HCT116 (cell line): ENCODE data around the gene KRT33B. TPM values are rescaled to one million over a fixed set of nuclear protein-coding genes. Genes with fewer than 3 reads are reported as not detected.

Experiments used
- ATAC-seq: fragments of 200-7000 bp; cut with Tn5 transposase; 2 replicates; pipeline ENCODE4 v1.9.1; 2020; ENCODE audit warnings: mild to moderate bottlenecking, moderate library complexity
- BruUV-seq: library from RNA; stranded (reverse); fragments of 400-500 nt; replicated peaks from 2 replicates; lab custom pipeline; 2021; lab: Mats Ljungman, UMichigan
- CTCF ChIA-PET: fragments of 300-600 bp; sonication (Branson Sonifier 250); formaldehyde crosslinking; loops from one replicate; lab custom pipeline; 2021; ENCODE audit warnings: antibody characterized with exemption; lab: Charles Lee
- POLR2A ChIA-PET: fragments of 300-600, 350-600 bp; sonication (Branson Sonifier 250); formaldehyde crosslinking; loops from one replicate; lab custom pipeline; 2021; ENCODE audit warnings: antibody characterized with exemption; lab: Charles Lee
- RAD21 ChIA-PET, 2 experiments: fragments of 300-600 bp; sonication (Branson Sonifier 250); formaldehyde crosslinking; loops; one replicate each; lab custom pipeline; 2023; ENCODE audit warnings: low total read pairs in 2 of 2; ENCODE audit not compliant: uncharacterized antibody in 2 of 2, unreplicated experiment in 2 of 2, low non-redundant PET in 1 of 2; lab: Charles Lee
- DNase-seq: peaks from one replicate; pipeline ENCODE4 v3.0.0-alpha.2; 2010; ENCODE audit warnings: low read depth, low spot score
- H2AFZ ChIP-seq: fragments of 200-600 bp; shearing (Covaris generic), sonication (generic); 2 replicates; pipeline ENCODE4 v1.6.1; 2017; ENCODE audit warnings: low read depth, mixed run types, mixed read lengths, antibody characterized with exemption, low read length; ENCODE audit not compliant: poor library complexity, severe bottlenecking
- H3K27ac ChIP-seq: 2 replicates; pipeline ENCODE4 v1.5.1; 2012; ENCODE audit warnings: low read depth, low read length
- H3K27me3 ChIP-seq: fragments of 200-600 bp; sonication (generic); 2 replicates; pipeline ENCODE4 v1.6.1; 2016; ENCODE audit warnings: mixed run types, low read length, mixed read lengths; ENCODE audit not compliant: insufficient read depth
- H3K36me3 ChIP-seq, 2 experiments: fragments of 200-500 bp in 1 of 2; fragments of 200-600 bp in 1 of 2; sonication (Bioruptor generic) in 1 of 2; sonication (generic) in 1 of 2; 2 replicates each; pipeline versions ENCODE4 v1.5.1 to v1.6.1; 2014 to 2016; ENCODE audit warnings: low read length in 2 of 2, inconsistent platforms in 1 of 2, mixed read lengths in 1 of 2, mixed run types in 1 of 2; ENCODE audit not compliant: insufficient read depth in 2 of 2, control insufficient read depth in 1 of 2
- H3K4me1 ChIP-seq, 2 experiments: fragments of 200-600 bp in 1 of 2; sonication (generic) in 1 of 2; 2 replicates each; pipeline versions ENCODE4 v1.5.1 to v1.6.1; 2012 to 2017; ENCODE audit warnings: low read length in 2 of 2, inconsistent platforms in 1 of 2, mild to moderate bottlenecking in 1 of 2, mixed read lengths in 1 of 2, mixed run types in 1 of 2, moderate library complexity in 1 of 2; ENCODE audit not compliant: insufficient read depth in 2 of 2, control insufficient read depth in 1 of 2
- H3K4me2 ChIP-seq: fragments of 200-600 bp; sonication (generic); 2 replicates; pipeline ENCODE4 v1.6.1; 2017; ENCODE audit warnings: mixed run types, low read length, mixed read lengths
- H3K4me3 ChIP-seq, 2 experiments: fragments of 200-600 bp in 1 of 2; sonication (generic) in 1 of 2; replicated peaks in 1 of 2; 2 replicates each; pipeline ENCODE4 v1.5.1; 2011 to 2016; ENCODE audit warnings: low read length in 2 of 2, control low read depth in 1 of 2, low read depth in 1 of 2, mild to moderate bottlenecking in 1 of 2, mixed read lengths in 1 of 2, mixed run types in 1 of 2
- H3K79me2 ChIP-seq: fragments of 200-600 bp; sonication (generic); 2 replicates; pipeline ENCODE4 v1.6.1; 2017; ENCODE audit warnings: mild to moderate bottlenecking, mixed run types, low read length, moderate library complexity, mixed read lengths; ENCODE audit not compliant: insufficient read depth
- H3K9ac ChIP-seq: fragments of 200-600 bp; sonication (generic); 2 replicates; pipeline ENCODE4 v1.6.1; 2016; ENCODE audit warnings: low read length, mixed read lengths
- H3K9me2 ChIP-seq: fragments of 200-600 bp; sonication (generic), shearing (Covaris generic); 2 replicates; pipeline ENCODE4 v1.6.1; 2017; ENCODE audit warnings: mixed run types, mild to moderate bottlenecking, moderate library complexity; ENCODE audit not compliant: insufficient read depth
- H3K9me3 ChIP-seq, 2 experiments: fragments of 200-500 bp in 1 of 2; fragments of 200-600 bp in 1 of 2; sonication (Bioruptor generic) in 1 of 2; sonication (generic) in 1 of 2; 2 replicates each; pipeline ENCODE4 v1.6.1; 2014 to 2017; ENCODE audit warnings: low read length in 2 of 2, mixed read lengths in 2 of 2, inconsistent platforms in 1 of 2, low read depth in 1 of 2, mild to moderate bottlenecking in 1 of 2, mixed run types in 1 of 2, moderate library complexity in 1 of 2; ENCODE audit not compliant: control insufficient read depth in 1 of 2, insufficient read depth in 1 of 2
- H4K20me1 ChIP-seq: fragments of 200-600 bp; sonication (generic), shearing (Covaris generic); 2 replicates; pipeline ENCODE4 v1.6.1; 2017; ENCODE audit warnings: mixed run types, mild to moderate bottlenecking, moderate library complexity; ENCODE audit not compliant: insufficient read depth
- FOSL1 ChIP-seq: IDR thresholded peaks from 2 replicates; pipeline ENCODE4 v1.6.1; 2012; ENCODE audit warnings: low read depth
- RAD21 ChIP-seq: IDR thresholded peaks from 2 replicates; pipeline ENCODE4 v1.6.1; 2012; ENCODE audit warnings: low read depth, mild to moderate bottlenecking
- SIN3A ChIP-seq: IDR thresholded peaks from 2 replicates; pipeline ENCODE4 v1.6.1; 2012; ENCODE audit warnings: low read depth
- SP1 ChIP-seq: IDR thresholded peaks from 2 replicates; pipeline ENCODE4 v1.6.1; 2012; ENCODE audit warnings: low read depth
- SRF ChIP-seq: IDR thresholded peaks from 2 replicates; pipeline ENCODE4 v1.6.1; 2012; ENCODE audit warnings: low read depth
- TCF7L2 ChIP-seq: IDR thresholded peaks from 2 replicates; pipeline ENCODE4 v1.7.0; 2011; ENCODE audit warnings: borderline replicate concordance, inconsistent platforms; ENCODE audit not compliant: insufficient read depth, insufficient read length; ENCODE audit errors: extremely low read depth
- intact Hi-C: fragments of 100-400 bp; cut with micrococcal nuclease; formaldehyde crosslinking; loops from 2 replicates; pipeline ENCODE4 v1.10.0; 2022
- total RNA-seq: library from RNA; stranded (reverse); gene quantifications from one replicate; pipeline ENCODE4 v1.2.1, GENCODE V29; 2021; ENCODE audit not compliant: unreplicated experiment
- TF ChIP-seq, protein P1 (sequence below): IDR thresholded peaks from 2 replicates; pipeline ENCODE4 v1.6.1; 2011; ENCODE audit warnings: mild to moderate bottlenecking, low read length, moderate library complexity; ENCODE audit not compliant: insufficient replicate concordance; ENCODE audit errors: extremely low read depth
- TF ChIP-seq, protein P2 (sequence below), 3 experiments: fragments of 200-600 bp in 1 of 3; sonication (generic) in 1 of 3; IDR thresholded peaks in 2 of 3; conservative IDR thresholded peaks in 1 of 3; 2 replicates each; pipeline ENCODE4 v1.5.1; 2012 to 2017; ENCODE audit warnings: low read depth in 2 of 3, low read length in 2 of 3, antibody characterized with exemption in 1 of 3, borderline replicate concordance in 1 of 3, control low read depth in 1 of 3, mild to moderate bottlenecking in 1 of 3, mixed read lengths in 1 of 3, mixed run types in 1 of 3, moderate library complexity in 1 of 3; ENCODE audit not compliant: insufficient read depth in 1 of 3

KRT33B gene
- total RNA-seq, 1 experiment from 2014 or later = not detected

- H2AFZ ChIP-seq = no peak overlapping the region
- TF ChIP-seq RAD21 = peak; percentile 62
- TF ChIP-seq, protein P1, sequence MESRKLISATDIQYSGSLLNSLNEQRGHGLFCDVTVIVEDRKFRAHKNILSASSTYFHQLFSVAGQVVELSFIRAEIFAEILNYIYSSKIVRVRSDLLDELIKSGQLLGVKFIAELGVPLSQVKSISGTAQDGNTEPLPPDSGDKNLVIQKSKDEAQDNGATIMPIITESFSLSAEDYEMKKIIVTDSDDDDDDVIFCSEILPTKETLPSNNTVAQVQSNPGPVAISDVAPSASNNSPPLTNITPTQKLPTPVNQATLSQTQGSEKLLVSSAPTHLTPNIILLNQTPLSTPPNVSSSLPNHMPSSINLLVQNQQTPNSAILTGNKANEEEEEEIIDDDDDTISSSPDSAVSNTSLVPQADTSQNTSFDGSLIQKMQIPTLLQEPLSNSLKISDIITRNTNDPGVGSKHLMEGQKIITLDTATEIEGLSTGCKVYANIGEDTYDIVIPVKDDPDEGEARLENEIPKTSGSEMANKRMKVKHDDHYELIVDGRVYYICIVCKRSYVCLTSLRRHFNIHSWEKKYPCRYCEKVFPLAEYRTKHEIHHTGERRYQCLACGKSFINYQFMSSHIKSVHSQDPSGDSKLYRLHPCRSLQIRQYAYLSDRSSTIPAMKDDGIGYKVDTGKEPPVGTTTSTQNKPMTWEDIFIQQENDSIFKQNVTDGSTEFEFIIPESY = no peak
- peak; percentile 28; the same call in 1 of the 2 replicates for TF ChIP-seq SP1
- no peak for TF ChIP-seq SRF
- no peak for TF ChIP-seq TCF7L2
- TF ChIP-seq FOSL1 = peak; percentile 49; the same call in 1 of the 2 replicates
- TF ChIP-seq SIN3A = no peak
- TF ChIP-seq, protein P2, sequence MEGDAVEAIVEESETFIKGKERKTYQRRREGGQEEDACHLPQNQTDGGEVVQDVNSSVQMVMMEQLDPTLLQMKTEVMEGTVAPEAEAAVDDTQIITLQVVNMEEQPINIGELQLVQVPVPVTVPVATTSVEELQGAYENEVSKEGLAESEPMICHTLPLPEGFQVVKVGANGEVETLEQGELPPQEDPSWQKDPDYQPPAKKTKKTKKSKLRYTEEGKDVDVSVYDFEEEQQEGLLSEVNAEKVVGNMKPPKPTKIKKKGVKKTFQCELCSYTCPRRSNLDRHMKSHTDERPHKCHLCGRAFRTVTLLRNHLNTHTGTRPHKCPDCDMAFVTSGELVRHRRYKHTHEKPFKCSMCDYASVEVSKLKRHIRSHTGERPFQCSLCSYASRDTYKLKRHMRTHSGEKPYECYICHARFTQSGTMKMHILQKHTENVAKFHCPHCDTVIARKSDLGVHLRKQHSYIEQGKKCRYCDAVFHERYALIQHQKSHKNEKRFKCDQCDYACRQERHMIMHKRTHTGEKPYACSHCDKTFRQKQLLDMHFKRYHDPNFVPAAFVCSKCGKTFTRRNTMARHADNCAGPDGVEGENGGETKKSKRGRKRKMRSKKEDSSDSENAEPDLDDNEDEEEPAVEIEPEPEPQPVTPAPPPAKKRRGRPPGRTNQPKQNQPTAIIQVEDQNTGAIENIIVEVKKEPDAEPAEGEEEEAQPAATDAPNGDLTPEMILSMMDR (IDR thresholded peaks at IDR 0.05 in 2 of 3, conservative IDR thresholded peaks at IDR 0.05 in 1 of 3; ENCODE audit: borderline replicate concordance in 1 of 3, insufficient read depth in 1 of 3, low read depth in 2 of 3, low read length in 2 of 3) = peak; percentile 45 to 81 (median 73); a peak in 5 of 6 replicates
- BruUV-seq = no TSS peak
- no peaks in the 10 kb centered on the region for H3K79me2 ChIP-seq
- no peak overlapping the region for H3K27ac ChIP-seq
- H3K9me2 ChIP-seq = no peaks in the 10 kb centered on the region
- POLR2A ChIA-PET = interaction anchor here (0.6 to 1.3 kb wide), 4 partner anchors 14 to 108 kb away, joined by 3 to 7 read pairs (median 4); no protein-coding TSS in a partner anchor
- H3K4me2 ChIP-seq = peak overlapping the region; percentile 54
- no peaks in the 10 kb centered on the region for H3K9me3 ChIP-seq
- H3K4me1 ChIP-seq = peaks cover 15 to 44% of the 10 kb centered on the region in 2 experiments
- CTCF ChIA-PET = interaction anchor here (0.6 to 2.1 kb wide), 20 partner anchors 9 to 884 kb away, joined by 3 to 21 read pairs (median 4); partner anchors contain the start of gene KRT15
- RAD21 ChIA-PET = interaction anchor here in 1 of 2 experiments (1.0 kb wide), 1 partner anchor 78 kb away, joined by 5 read pairs; no protein-coding TSS in a partner anchor
- no peaks in the 10 kb centered on the region for H3K36me3 ChIP-seq
- no peak for DNase-seq
- no peaks in the 10 kb centered on the region for H3K27me3 ChIP-seq
- H3K9ac ChIP-seq = no peak overlapping the region
- H3K4me3 ChIP-seq = no peak overlapping the region
- no peaks in the 10 kb centered on the region for H4K20me1 ChIP-seq
- intact Hi-C loops = loop anchor here (10.0 kb wide), 1 partner anchor 77 kb away; no protein-coding TSS in a partner anchor
- peak; percentile 96 for ATAC-seq
These were observed 48.0 kb upstream of the KRT33B start for GRCh38 chr17:41417576-41418015.
